T-cell (primary cell): Measurements from ENCODE around the gene SLC5A2. TPM values are rescaled to one million over a fixed set of nuclear protein-coding genes. Genes with fewer than 3 reads are reported as not detected.
A peak's percentile ranks its signal among the peaks of the same experiment; 100 is the strongest.

Experiments
- ATAC-seq, 4 experiments: fragments of 200-7000 bp in 3 of 4; fragments of 150-1000 bp in 1 of 4; cut with Tn5 transposase; replicated peaks in 1 of 4; 1 replicate in 3 of 4; 2 replicates in 1 of 4; pipeline ENCODE4 v1.10.0; 2021; ENCODE audit warnings: moderate library complexity in 3 of 4, mild to moderate bottlenecking in 2 of 4, moderate number of reproducible peaks in 1 of 4
- CTCF ChIA-PET, 2 donors: fragments of 300-600 bp; sonication (Branson Sonifier 250); formaldehyde crosslinking; loops; one replicate each; lab custom pipeline; 2022; ENCODE audit warnings: antibody characterized with exemption in 2 of 2; lab: Charles Lee
- POLR2A ChIA-PET, 2 donors: fragments of 300-600 bp; sonication (Branson Sonifier 250); formaldehyde crosslinking; loops; one replicate each; lab custom pipeline; 2022; ENCODE audit warnings: antibody characterized with exemption in 2 of 2; lab: Charles Lee
- DNase-seq, 35 experiments: peaks; one replicate each; pipeline versions ENCODE4 v3.0.0 to v3.0.0-alpha.2; 2013 to 2023
- H3K27ac ChIP-seq: one replicate; pipeline ENCODE4 v1.5.1; 2013; ENCODE audit warnings: low read length
- H3K27me3 ChIP-seq, 2 experiments: replicated peaks in 1 of 2; 1 replicate in 1 of 2; 2 replicates in 1 of 2; pipeline versions ENCODE4 v1.6.1 to v1.7.0; 2013; ENCODE audit warnings: low read length in 1 of 2, mixed read lengths in 1 of 2; ENCODE audit not compliant: control insufficient read depth in 2 of 2, insufficient read depth in 2 of 2; ENCODE audit errors: extremely low read depth in 1 of 2
- H3K36me3 ChIP-seq, 2 donors: 1 replicate in 1 of 2; 2 replicates in 1 of 2; pipeline versions ENCODE4 v1.6.1 to v1.7.0; 2013; ENCODE audit warnings: low read length in 1 of 2; ENCODE audit not compliant: control insufficient read depth in 2 of 2, insufficient read depth in 1 of 2; ENCODE audit errors: extremely low read depth in 1 of 2
- H3K4me1 ChIP-seq, 2 experiments: 1 replicate in 1 of 2; 2 replicates in 1 of 2; pipeline versions ENCODE4 v1.6.1 to v1.7.0; 2013; ENCODE audit warnings: low read length in 2 of 2, mixed read lengths in 1 of 2; ENCODE audit not compliant: insufficient read depth in 2 of 2, control insufficient read depth in 1 of 2; ENCODE audit errors: extremely low read depth in 1 of 2
- H3K4me3 ChIP-seq, 2 donors: 1 replicate in 1 of 2; 2 replicates in 1 of 2; pipeline versions ENCODE4 v1.5.1 to v1.7.0; 2013; ENCODE audit warnings: mild to moderate bottlenecking in 2 of 2, low read length in 1 of 2, moderate library complexity in 1 of 2; ENCODE audit not compliant: control insufficient read depth in 1 of 2; ENCODE audit errors: extremely low read depth in 1 of 2
- H3K9me3 ChIP-seq: 2 replicates; pipeline ENCODE4 v1.7.0; 2013
- H3K27ac Mint-ChIP-seq, 2 donors: one replicate each; pipeline ENCODE4 v1.8.0; 2020 to 2021; ENCODE audit warnings: mild to moderate bottlenecking in 2 of 2, mixed read lengths in 2 of 2
- H3K27me3 Mint-ChIP-seq, 2 donors: one replicate each; pipeline ENCODE4 v1.8.0; 2021 to 2022; ENCODE audit warnings: mixed read lengths in 2 of 2
- H3K36me3 Mint-ChIP-seq: one replicate; pipeline ENCODE4 v1.8.0; 2021; ENCODE audit warnings: mixed read lengths
- H3K4me1 Mint-ChIP-seq, 3 donors: one replicate each; pipeline ENCODE4 v1.8.0; 2020 to 2022; ENCODE audit warnings: mixed read lengths in 3 of 3, mild to moderate bottlenecking in 1 of 3
- H3K4me3 Mint-ChIP-seq, 3 donors: one replicate each; pipeline ENCODE4 v1.8.0; 2020 to 2022; ENCODE audit warnings: mild to moderate bottlenecking in 3 of 3, mixed read lengths in 3 of 3, moderate library complexity in 3 of 3
- H3K9me3 Mint-ChIP-seq, 3 donors: one replicate each; pipeline ENCODE4 v1.8.0; 2020 to 2022; ENCODE audit warnings: mixed read lengths in 3 of 3
- WGBS: methylation state at CpG from one replicate; pipeline ENCODE4 v1.1.5; 2013; ENCODE audit warnings: missing lambda C conversion rate; ENCODE audit not compliant: insufficient coverage; 5-methylcytosine and 5-hydroxymethylcytosine counted together
- total RNA-seq, 35 experiments: library from RNA in 6 of 35; stranded (reverse) in 6 of 35; fragments of 120-200 nt in 1 of 35; gene quantifications; one replicate each; pipeline versions ENCODE4 v1.2.1 to v1.2.4 and lab custom pipeline; 2013 to 2026

Gene SLC5A2
- total RNA-seq, 5 donors from 2014 or later (not counting 1 experiment from before 2014, with no cell fraction given): 2.6 to 4.2 (median 3.2) TPM

DNA sequence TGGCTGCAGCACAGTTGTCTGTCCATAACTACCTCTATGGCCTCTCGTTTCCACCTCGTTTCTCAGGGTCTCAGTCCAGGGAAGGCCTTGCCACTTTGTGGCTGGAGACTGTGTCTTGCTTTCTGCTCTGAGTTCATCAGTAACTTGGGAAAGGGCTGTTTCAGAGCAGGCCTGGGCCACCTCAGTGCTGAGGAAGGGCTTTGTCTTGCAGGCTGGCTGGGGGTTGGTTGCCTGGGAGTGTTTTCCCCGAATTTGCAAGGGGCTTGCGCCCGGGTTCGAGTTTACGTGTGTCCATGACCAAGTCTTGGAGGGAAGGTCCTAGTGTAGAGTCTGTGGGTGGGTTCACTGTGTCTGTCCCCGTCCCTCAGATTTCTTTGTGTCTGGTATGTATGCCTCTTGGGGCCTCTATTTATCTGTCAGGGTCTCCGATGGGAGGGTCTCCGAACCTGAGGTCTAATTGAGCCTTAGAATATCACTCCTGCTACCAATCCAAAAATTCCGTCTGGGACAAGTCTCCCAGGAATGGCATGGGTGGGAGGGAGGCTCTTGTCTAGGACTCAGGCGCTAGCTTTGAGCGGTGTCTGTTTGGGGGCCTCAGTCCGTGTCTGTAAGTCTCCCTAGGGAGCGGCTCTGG lies 11.6 kb upstream of the SLC5A2 start:
- Histone ChIP-seq H3K4me3 (peak overlapping the region in 1 of 2 donors; percentile 18), H3K27ac (no peak overlapping the region), H3K4me1 (peaks cover 4 to 32% of the 10 kb centered on the region in 2 experiments), H3K36me3 (peaks cover 3 to 5% of the 10 kb centered on the region in 2 donors), H3K9me3 (no peaks in the 10 kb centered on the region), H3K27me3 (peaks cover 0 to 30% of the 10 kb centered on the region in 2 experiments)
- POLR2A ChIA-PET: no interaction called here
- H3K36me3 Mint-ChIP-seq: peaks cover 8% of the 10 kb centered on the region
- no peak overlapping the region for H3K27ac Mint-ChIP-seq
- CTCF ChIA-PET: interaction anchor here (0.6 to 1.0 kb wide), 2 partner anchors 11 to 227 kb away, joined by 3 to 5 read pairs; no protein-coding TSS in a partner anchor
- no peak for DNase-seq
- peaks cover 18 to 27% (median 25%) of the 10 kb centered on the region in 3 donors for H3K4me1 Mint-ChIP-seq
- H3K27me3 Mint-ChIP-seq: peaks cover 6 to 18% of the 10 kb centered on the region in 2 donors
- H3K9me3 Mint-ChIP-seq: no peaks in the 10 kb centered on the region
- 73% methylated on average over 7 of the region's 15 CpGs for WGBS
- no peak for ATAC-seq
- peak overlapping the region in 2 of 3 donors; percentile 28 for H3K4me3 Mint-ChIP-seq

- POLR2A ChIA-PET: interaction anchor here in 1 of 2 donors (0.6 kb wide), 1 partner anchor 428 kb away, joined by 12 read pairs; no protein-coding TSS in a partner anchor
- Histone ChIP-seq H3K9me3 (no peaks in the 10 kb centered on the region), H3K27ac (no peak within 1 kb of the TSS), H3K36me3 (peaks cover 0 to 3% of the 10 kb centered on the region in 2 donors), H3K4me3 (peak within 1 kb of the TSS; percentile 18 to 41), H3K4me1 (peaks cover 4 to 34% of the 10 kb centered on the region in 2 experiments), H3K27me3 (peaks cover 0 to 33% of the 10 kb centered on the region in 2 experiments)
- H3K4me3 Mint-ChIP-seq: peak within 1 kb of the TSS; percentile 63 to 71 (median 63)
- H3K4me1 Mint-ChIP-seq: peaks cover 16 to 27% (median 24%) of the 10 kb centered on the region in 3 donors
- DNase-seq: no peak
- no peak for ATAC-seq
- H3K27ac Mint-ChIP-seq: peak within 1 kb of the TSS; percentile 15 to 68
- 5% methylated on average over 39 of the region's 63 CpGs for WGBS
- H3K27me3 Mint-ChIP-seq: peaks cover 6 to 18% of the 10 kb centered on the region in 2 donors
- peaks cover 3% of the 10 kb centered on the region for H3K36me3 Mint-ChIP-seq
- CTCF ChIA-PET: interaction anchor here in 1 of 2 donors (0.6 kb wide), 1 partner anchor 226 kb away, joined by 3 read pairs; no protein-coding TSS in a partner anchor
- no peaks in the 10 kb centered on the region for H3K9me3 Mint-ChIP-seq
Measured at GRCh38 chr16:31471875-31472708, 10.8 kb upstream of the SLC5A2 start, which contains the start of gene TGFB1I1. TSS of gene TGFB1I1 (plus strand) at chr16:31472152. CDS start at chr16:31472189, 37 bp downstream.

DNA sequence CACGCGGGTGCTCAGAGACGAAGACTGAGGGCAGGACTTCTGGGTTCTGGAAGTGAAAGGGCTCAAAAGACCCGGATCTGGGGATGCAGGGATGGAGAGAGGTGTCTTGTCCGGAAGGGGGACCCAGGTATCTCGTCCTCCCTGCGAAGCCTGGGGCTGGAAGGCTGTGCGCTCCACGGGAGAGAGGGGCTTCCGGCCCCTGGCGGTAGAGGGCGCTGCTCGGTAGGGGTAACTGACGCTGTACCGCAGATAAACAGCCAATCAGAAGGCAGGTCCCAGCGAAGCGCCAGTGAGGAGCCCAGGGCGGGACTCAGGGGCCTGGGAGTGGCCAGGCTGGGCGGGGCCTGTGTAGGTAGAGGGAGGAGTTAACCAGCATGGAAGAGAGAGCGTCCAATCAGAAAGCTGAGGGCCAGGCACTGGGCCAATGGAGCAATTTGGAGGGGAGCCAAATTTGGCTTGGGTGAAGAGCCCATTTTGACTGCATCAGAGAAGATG lies 10.2 kb upstream of the SLC5A2 start:
- DNase-seq (peak in 9 of 35 experiments; percentile 14 to 54 (median 37)), ATAC-seq (no peak)
- CTCF ChIA-PET: no interaction called here
- Mint-ChIP-seq H3K27me3 (peaks cover 6 to 18% of the 10 kb centered on the region in 2 donors), H3K27ac (peak overlapping the region in 1 of 2 donors; percentile 15), H3K36me3 (no peaks in the 10 kb centered on the region), H3K4me1 (peaks cover 16 to 24% (median 19%) of the 10 kb centered on the region in 3 donors), H3K4me3 (peak overlapping the region; percentile 63 to 71 (median 63)), H3K9me3 (no peaks in the 10 kb centered on the region)
- Histone ChIP-seq H3K27me3 (peaks cover 0 to 33% of the 10 kb centered on the region in 2 experiments), H3K27ac (no peak overlapping the region), H3K9me3 (no peaks in the 10 kb centered on the region), H3K4me3 (no peak overlapping the region), H3K36me3 (peaks cover 0 to 3% of the 10 kb centered on the region in 2 donors), H3K4me1 (peaks cover 4 to 38% of the 10 kb centered on the region in 2 experiments)
- POLR2A ChIA-PET: no interaction called here
- 72% methylated on average over 17 of the region's 20 CpGs for WGBS

GRCh38 chr16:31473264-31473984 lies 9.5 kb upstream of the SLC5A2 start:
- H3K27me3 ChIP-seq: peaks cover 0 to 33% of the 10 kb centered on the region in 2 experiments
- ChIA-PET CTCF (no interaction called here), POLR2A (no interaction called here)
- 89% methylated on average over 7 of the region's 17 CpGs for WGBS
- H3K27ac ChIP-seq: no peak overlapping the region
- H3K27ac Mint-ChIP-seq: no peak overlapping the region
- peaks cover 22 to 27% (median 22%) of the 10 kb centered on the region in 3 donors for H3K4me1 Mint-ChIP-seq
- H3K9me3 ChIP-seq: no peaks in the 10 kb centered on the region
- peaks cover 4 to 41% of the 10 kb centered on the region in 2 experiments for H3K4me1 ChIP-seq
- no peak for DNase-seq
- no peak for ATAC-seq
- peaks cover 0 to 3% of the 10 kb centered on the region in 2 donors for H3K36me3 ChIP-seq
- H3K36me3 Mint-ChIP-seq: no peaks in the 10 kb centered on the region
- no peaks in the 10 kb centered on the region for H3K9me3 Mint-ChIP-seq
- H3K4me3 Mint-ChIP-seq: peak overlapping the region in 2 of 3 donors; percentile 0 to 63
- H3K4me3 ChIP-seq: no peak overlapping the region
- peaks cover 6 to 18% of the 10 kb centered on the region in 2 donors for H3K27me3 Mint-ChIP-seq

GRCh38 chr16:31474173-31474714 lies 8.7 kb upstream of the SLC5A2 start:
- POLR2A ChIA-PET: no interaction called here
- Histone ChIP-seq H3K27me3 (peaks cover 0 to 33% of the 10 kb centered on the region in 2 experiments), H3K4me1 (peaks cover 4 to 41% of the 10 kb centered on the region in 2 experiments), H3K4me3 (no peak overlapping the region), H3K9me3 (no peaks in the 10 kb centered on the region), H3K27ac (no peak overlapping the region), H3K36me3 (peaks cover 0 to 3% of the 10 kb centered on the region in 2 donors)
- DNase-seq: no peak
- Mint-ChIP-seq H3K36me3 (no peaks in the 10 kb centered on the region), H3K27me3 (peaks cover 6 to 18% of the 10 kb centered on the region in 2 donors), H3K4me3 (peak overlapping the region in 1 of 3 donors; percentile 32), H3K27ac (no peak overlapping the region), H3K4me1 (peaks cover 22 to 27% (median 22%) of the 10 kb centered on the region in 3 donors), H3K9me3 (no peaks in the 10 kb centered on the region)
- ATAC-seq: no peak
- CTCF ChIA-PET: no interaction called here
- 91% methylated on average over 6 of the region's 12 CpGs for WGBS
